AG10803 (cell line): Measurements from ENCODE around the gene MED17.
"Not testable (repeated sequence)": the region's sequence is repeated elsewhere in the genome, so short reads cannot be mapped to it uniquely, and the experiment has no call there.

Source experiments
- DNase-seq: peaks from one replicate; pipeline ENCODE4 v3.0.0; 2010; ENCODE audit warnings: low read depth
- H3K4me3 ChIP-seq: 2 replicates; pipeline ENCODE4 v1.5.1; 2011; ENCODE audit warnings: mild to moderate bottlenecking, low read length, control low read depth
- CTCF ChIP-seq: conservative IDR thresholded peaks from 2 replicates; pipeline ENCODE4 v1.5.1; 2011; ENCODE audit warnings: mild to moderate bottlenecking, low read length, control low read depth, inconsistent platforms

The MED17 gene

GRCh38 chr11:93746101-93746500 is 38.0 kb upstream of the MED17 start:
- TF ChIP-seq CTCF: no peak
- no peak overlapping the region for H3K4me3 ChIP-seq
- DNase-seq: no peak

GRCh38 chr11:93747122-93747521 is 37.0 kb upstream of the MED17 start:
- TF ChIP-seq CTCF: no peak
- H3K4me3 ChIP-seq: no peak overlapping the region
- no peak for DNase-seq

- no peak for TF ChIP-seq CTCF
- no peak overlapping the region for H3K4me3 ChIP-seq
- no peak for DNase-seq
Observed at GRCh38 chr11:93751001-93751400, 33.1 kb upstream of the MED17 start.

- no peak for TF ChIP-seq CTCF
- no peak overlapping the region for H3K4me3 ChIP-seq
- no peak for DNase-seq
Observed at GRCh38 chr11:93753241-93753640, 30.8 kb upstream of the MED17 start.

- no peak for TF ChIP-seq CTCF
- no peak overlapping the region for H3K4me3 ChIP-seq
- no peak for DNase-seq
Observed at GRCh38 chr11:93756748-93757147, 27.3 kb upstream of the MED17 start.

GRCh38 chr11:93757301-93757700 is 26.8 kb upstream of the MED17 start:
- no peak for DNase-seq
- TF ChIP-seq CTCF: no peak
- H3K4me3 ChIP-seq: no peak overlapping the region

GRCh38 chr11:93757924-93758865 is 25.9 kb upstream of the MED17 start:
- no peak for TF ChIP-seq CTCF
- H3K4me3 ChIP-seq: no peak overlapping the region
- no peak for DNase-seq

- H3K4me3 ChIP-seq, DNase-seq: not testable (repeated sequence)
Observed at GRCh38 chr11:93759123-93759522, 25.0 kb upstream of the MED17 start.
